ENCODE measurements around the gene EXOSC1. TPM values are rescaled to one million over a fixed set of nuclear protein-coding genes. Genes with fewer than 3 reads are reported as not detected.

The EXOSC1 gene
- total RNA-seq, 2 donors from 2014 or later = 21.8 to 30.8 TPM

GRCh38 chr10:97462309-97462708 is 16.5 kb upstream of the EXOSC1 start:
- Histone ChIP-seq H3K36me3 (peaks cover 32 to 37% of the 10 kb centered on the region in 2 donors), H3K27me3 (replicated peaks; ENCODE audit: insufficient read depth) (no peaks in the 10 kb centered on the region), H3K9me3 (no peaks in the 10 kb centered on the region), H3K27ac (no peak overlapping the region), H3K4me3 (no peak overlapping the region), H3K4me1 (replicated peaks) (peaks cover 4% of the 10 kb centered on the region)
- no peak for TF ChIP-seq POLR2A (IDR thresholded peaks at IDR 0.05)
- 90% methylated on average over 2 of the region's 2 CpGs for WGBS
- intact Hi-C loops (cut with DNase I) = loop anchor here (2.0 to 5.0 kb wide), 2 partner anchors 90 to 150 kb away; no protein-coding TSS in a partner anchor
- no peak for DNase-seq (ENCODE audit: low spot score)

DNA sequence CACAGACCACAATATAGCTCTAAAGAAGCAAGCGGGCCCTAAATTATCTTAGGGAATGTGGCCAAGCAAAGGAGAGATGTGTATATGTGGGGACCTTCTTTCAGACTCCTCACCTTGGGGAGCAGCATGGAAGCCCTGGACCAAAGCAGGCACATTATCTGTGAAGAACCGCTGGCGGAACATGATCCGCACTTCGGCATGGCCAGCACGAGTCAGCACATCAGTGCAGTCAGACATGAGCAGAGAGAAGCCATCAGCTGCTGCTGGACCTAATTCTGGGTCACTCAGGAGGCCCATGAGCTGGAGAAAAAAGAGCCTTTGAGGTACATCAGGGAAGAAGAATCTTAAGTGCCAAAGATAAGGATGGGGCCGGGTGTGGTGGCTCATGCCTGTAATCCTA is 14.1 kb upstream of the EXOSC1 start:
- no peak for DNase-seq (ENCODE audit: low spot score)
- TF ChIP-seq POLR2A (IDR thresholded peaks at IDR 0.05) = no peak
- no peak for TF ChIP-seq POLR2AphosphoS5 (IDR thresholded peaks at IDR 0.05)
- Histone ChIP-seq H3K36me3 (peaks cover 23% of the 10 kb centered on the region in 2 donors), H3K4me1 (replicated peaks) (peaks cover 4% of the 10 kb centered on the region), H3K27me3 (replicated peaks; ENCODE audit: insufficient read depth) (no peaks in the 10 kb centered on the region), H3K4me3 (no peak overlapping the region), H3K9me3 (no peaks in the 10 kb centered on the region), H3K27ac (no peak overlapping the region)
- WGBS = 91% methylated on average over 7 of the region's 7 CpGs
- intact Hi-C loops (cut with DNase I) = loop anchor here (5.0 kb wide), 1 partner anchor 152 kb away; no protein-coding TSS in a partner anchor

- 94% methylated on average over 7 of the region's 7 CpGs for WGBS
- intact Hi-C loops (cut with DNase I) = no loop called here
These were observed 13.3 kb upstream of the EXOSC1 start for GRCh38 chr10:97459111-97459510.

DNA sequence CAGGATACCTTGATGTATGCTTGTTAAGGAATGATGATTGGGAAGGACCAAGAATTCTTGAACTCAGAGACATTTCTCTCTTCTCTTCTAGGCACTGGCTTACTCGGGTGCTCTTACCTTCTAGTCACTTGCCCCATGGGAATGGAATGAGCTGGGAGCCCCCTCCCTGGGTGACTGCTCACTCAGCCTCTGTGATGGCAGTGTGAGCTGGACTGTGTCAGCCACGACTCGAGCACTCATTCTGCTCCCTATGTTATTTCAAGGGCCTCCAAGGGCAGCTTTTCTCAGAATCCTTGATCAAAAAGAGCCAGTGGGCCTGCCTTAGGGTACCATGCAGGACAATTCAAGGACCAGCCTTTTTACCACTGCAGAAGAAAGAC is 10.9 kb upstream of the EXOSC1 start:
- H3K27me3 ChIP-seq (replicated peaks; ENCODE audit: insufficient read depth) = no peaks in the 10 kb centered on the region
- H3K27ac ChIP-seq = no peak overlapping the region
- DNase-seq (ENCODE audit: low spot score) = no peak
- intact Hi-C loops (cut with DNase I) = no loop called here
- no peaks in the 10 kb centered on the region for H3K9me3 ChIP-seq
- peaks cover 23% of the 10 kb centered on the region in 2 donors for H3K36me3 ChIP-seq
- WGBS = 78% methylated on average over 3 of the region's 3 CpGs
- no peak overlapping the region for H3K4me3 ChIP-seq
- TF ChIP-seq, protein P1, sequence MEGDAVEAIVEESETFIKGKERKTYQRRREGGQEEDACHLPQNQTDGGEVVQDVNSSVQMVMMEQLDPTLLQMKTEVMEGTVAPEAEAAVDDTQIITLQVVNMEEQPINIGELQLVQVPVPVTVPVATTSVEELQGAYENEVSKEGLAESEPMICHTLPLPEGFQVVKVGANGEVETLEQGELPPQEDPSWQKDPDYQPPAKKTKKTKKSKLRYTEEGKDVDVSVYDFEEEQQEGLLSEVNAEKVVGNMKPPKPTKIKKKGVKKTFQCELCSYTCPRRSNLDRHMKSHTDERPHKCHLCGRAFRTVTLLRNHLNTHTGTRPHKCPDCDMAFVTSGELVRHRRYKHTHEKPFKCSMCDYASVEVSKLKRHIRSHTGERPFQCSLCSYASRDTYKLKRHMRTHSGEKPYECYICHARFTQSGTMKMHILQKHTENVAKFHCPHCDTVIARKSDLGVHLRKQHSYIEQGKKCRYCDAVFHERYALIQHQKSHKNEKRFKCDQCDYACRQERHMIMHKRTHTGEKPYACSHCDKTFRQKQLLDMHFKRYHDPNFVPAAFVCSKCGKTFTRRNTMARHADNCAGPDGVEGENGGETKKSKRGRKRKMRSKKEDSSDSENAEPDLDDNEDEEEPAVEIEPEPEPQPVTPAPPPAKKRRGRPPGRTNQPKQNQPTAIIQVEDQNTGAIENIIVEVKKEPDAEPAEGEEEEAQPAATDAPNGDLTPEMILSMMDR (IDR thresholded peaks at IDR 0.05) = no peak
- no peak for TF ChIP-seq POLR2AphosphoS5 (IDR thresholded peaks at IDR 0.05)
- no peak for TF ChIP-seq POLR2A (IDR thresholded peaks at IDR 0.05)
- no peaks in the 10 kb centered on the region for H3K4me1 ChIP-seq (replicated peaks)

More at GRCh38 chr10:97459111-97459510, 13.3 kb upstream of the EXOSC1 start:
- no peak overlapping the region for H3K4me3 ChIP-seq
- H3K27me3 ChIP-seq (replicated peaks; ENCODE audit: insufficient read depth) = no peaks in the 10 kb centered on the region
- TF ChIP-seq POLR2AphosphoS5 (IDR thresholded peaks at IDR 0.05) = no peak
- H3K27ac ChIP-seq = no peak overlapping the region
- no peaks in the 10 kb centered on the region for H3K9me3 ChIP-seq
- H3K36me3 ChIP-seq = peaks cover 22 to 23% of the 10 kb centered on the region in 2 donors
- no peak for DNase-seq (ENCODE audit: low spot score)
- H3K4me1 ChIP-seq (replicated peaks) = peaks cover under 1% of the 10 kb centered on the region

DNA sequence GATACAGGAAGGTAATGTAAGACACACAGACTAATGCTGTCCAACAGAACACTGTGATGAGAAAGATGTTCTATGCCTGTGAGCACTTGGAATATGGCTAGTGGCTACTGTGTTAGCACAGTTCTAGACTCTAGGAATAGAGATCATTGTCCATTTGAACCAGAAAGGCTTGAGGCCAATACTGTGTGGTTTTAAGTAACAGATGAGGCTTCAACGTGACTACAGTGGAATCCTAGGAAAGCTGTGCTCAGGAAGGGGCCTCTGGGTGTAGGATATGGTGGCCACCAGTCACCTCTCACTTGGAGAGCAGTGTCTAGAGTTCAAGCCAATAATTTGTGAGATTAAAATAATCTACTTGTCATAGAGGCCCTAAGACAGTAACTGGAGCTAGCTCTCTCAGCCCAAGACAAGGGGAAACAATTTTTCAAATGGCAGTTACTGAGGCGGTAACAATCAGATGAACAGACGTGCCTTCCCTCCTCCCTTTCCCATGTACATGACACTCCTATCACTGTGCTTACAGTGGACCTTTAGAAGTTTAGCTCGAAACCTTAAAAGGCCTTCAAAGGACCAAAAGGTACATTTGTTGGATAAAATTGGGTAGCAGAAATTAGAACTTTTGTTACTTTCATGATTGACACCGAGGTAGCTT is 10.4 kb upstream of the EXOSC1 start:
- 75% methylated on average over 5 of the region's 5 CpGs for WGBS
- Histone ChIP-seq H3K27ac (no peak overlapping the region), H3K4me3 (no peak overlapping the region), H3K4me1 (replicated peaks) (no peaks in the 10 kb centered on the region), H3K27me3 (replicated peaks; ENCODE audit: insufficient read depth) (no peaks in the 10 kb centered on the region), H3K9me3 (no peaks in the 10 kb centered on the region), H3K36me3 (peaks cover 18 to 20% of the 10 kb centered on the region in 2 donors)
- no peak for DNase-seq (ENCODE audit: low spot score)
- intact Hi-C loops (cut with DNase I) = no loop called here
- TF ChIP-seq POLR2A (IDR thresholded peaks at IDR 0.05) = no peak
- TF ChIP-seq, protein P1 (IDR thresholded peaks at IDR 0.05) = no peak
- TF ChIP-seq POLR2AphosphoS5 (IDR thresholded peaks at IDR 0.05) = no peak

DNA sequence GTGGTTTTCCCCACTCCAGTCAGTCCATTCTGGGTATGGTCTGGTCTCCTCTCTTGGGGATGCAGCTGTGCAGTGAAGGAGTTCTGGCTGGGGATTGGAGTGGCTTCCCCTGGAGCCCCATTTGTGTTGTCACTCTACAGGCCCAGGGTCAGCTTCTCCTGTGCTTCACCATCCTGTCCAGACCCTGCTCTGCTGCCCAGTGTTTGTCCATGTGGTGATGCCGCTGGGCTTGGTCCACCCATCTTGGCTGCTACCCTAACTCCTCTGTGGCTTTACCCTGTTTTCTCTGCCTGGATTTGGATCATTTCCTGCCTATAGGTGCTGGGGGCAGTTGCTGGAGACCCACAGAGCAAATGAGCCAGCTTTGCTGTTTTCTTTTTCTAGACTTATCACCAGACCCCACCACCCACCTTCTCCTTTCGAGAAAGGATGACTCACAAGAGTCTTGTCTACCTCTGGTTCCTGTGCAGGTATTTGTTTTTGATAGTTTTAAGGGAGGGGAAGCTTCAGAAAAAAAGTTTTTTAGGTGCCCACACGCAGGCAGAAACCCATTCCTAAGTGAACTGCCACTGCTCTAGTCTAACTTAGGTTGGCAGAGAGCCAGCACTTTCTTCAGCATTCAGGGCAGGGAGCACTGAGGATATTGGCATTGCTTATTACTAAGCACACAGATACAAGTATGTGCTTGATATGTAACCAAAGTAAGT is 8.7 kb upstream of the EXOSC1 start:
- 37% methylated on average over 3 of the region's 3 CpGs for WGBS
- intact Hi-C loops (cut with DNase I) = no loop called here
- Histone ChIP-seq H3K4me3 (no peak overlapping the region), H3K27me3 (replicated peaks; ENCODE audit: insufficient read depth) (no peaks in the 10 kb centered on the region), H3K4me1 (replicated peaks) (no peaks in the 10 kb centered on the region), H3K27ac (peak overlapping the region in 1 of 2 donors; percentile 13), H3K36me3 (peaks cover 14 to 18% of the 10 kb centered on the region in 2 donors), H3K9me3 (no peaks in the 10 kb centered on the region)
- peak; percentile 70 for DNase-seq (ENCODE audit: low spot score)
- TF ChIP-seq POLR2AphosphoS5 (IDR thresholded peaks at IDR 0.05) (peak; percentile 41), POLR2A (IDR thresholded peaks at IDR 0.05) (no peak)
- TF ChIP-seq, protein P1 (IDR thresholded peaks at IDR 0.05) = no peak

Measured in prostate gland (tissue), 2 donors.